ENCODE data around the gene PLXNA4.

The PLXNA4 gene

DNA sequence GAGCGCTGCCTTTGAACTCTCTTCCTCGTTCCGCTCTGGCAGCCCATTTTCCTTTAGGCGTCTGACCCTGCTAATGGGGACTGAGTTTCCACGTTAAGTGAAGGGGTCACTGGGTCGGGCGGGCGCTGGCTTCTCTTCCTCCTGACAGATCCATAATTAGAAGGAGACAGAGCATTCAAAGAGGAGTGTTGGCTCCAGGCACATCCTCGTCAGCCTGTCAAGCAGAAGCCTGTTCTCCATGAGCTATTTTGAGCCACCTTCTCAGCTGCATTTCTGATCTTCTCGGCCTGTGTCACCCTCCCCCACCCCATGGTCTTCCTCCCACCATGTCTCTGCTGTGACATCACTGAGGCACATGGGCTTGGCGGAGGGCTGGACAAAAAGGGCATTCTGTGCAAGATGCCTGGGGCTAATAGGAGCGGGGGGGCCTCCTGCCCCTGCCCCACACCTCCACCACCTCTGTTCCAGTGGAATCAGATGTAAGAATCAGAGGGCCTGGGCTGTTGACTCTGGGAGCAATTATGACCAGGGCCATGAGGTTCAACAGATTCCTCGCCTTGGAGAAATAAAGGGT, 248.1 kb downstream of the PLXNA4 start:
- Histone ChIP-seq H3K27me3 (ENCODE audit: low read length) (no peaks in the 10 kb centered on the region), H3K27ac (ENCODE audit: low read depth, low read length) (no peak overlapping the region), H2AFZ (ENCODE audit: low read depth, low read length, severe bottlenecking) (no peak overlapping the region), H3K4me2 (ENCODE audit: low read depth, low read length, poor library complexity, severe bottlenecking) (no peak overlapping the region), H3K79me2 (ENCODE audit: insufficient read depth, low read length) (no peaks in the 10 kb centered on the region), H3K9ac (ENCODE audit: low read length) (no peak overlapping the region), H3K9me2 (replicated peaks; ENCODE audit: insufficient read depth, low read length) (no peaks in the 10 kb centered on the region), H3F3A (ENCODE audit: insufficient read depth) (no peaks in the 10 kb centered on the region), H3K9me3 (ENCODE audit: insufficient read depth, low read length) (no peaks in the 10 kb centered on the region), H3K36me3 (ENCODE audit: low read length) (no peaks in the 10 kb centered on the region), H3K4me3 (ENCODE audit: insufficient read depth, low read length, poor library complexity, severe bottlenecking) (no peak overlapping the region), H4K20me1 (ENCODE audit: low read depth, low read length) (no peaks in the 10 kb centered on the region)
- TF ChIP-seq, protein P1, sequence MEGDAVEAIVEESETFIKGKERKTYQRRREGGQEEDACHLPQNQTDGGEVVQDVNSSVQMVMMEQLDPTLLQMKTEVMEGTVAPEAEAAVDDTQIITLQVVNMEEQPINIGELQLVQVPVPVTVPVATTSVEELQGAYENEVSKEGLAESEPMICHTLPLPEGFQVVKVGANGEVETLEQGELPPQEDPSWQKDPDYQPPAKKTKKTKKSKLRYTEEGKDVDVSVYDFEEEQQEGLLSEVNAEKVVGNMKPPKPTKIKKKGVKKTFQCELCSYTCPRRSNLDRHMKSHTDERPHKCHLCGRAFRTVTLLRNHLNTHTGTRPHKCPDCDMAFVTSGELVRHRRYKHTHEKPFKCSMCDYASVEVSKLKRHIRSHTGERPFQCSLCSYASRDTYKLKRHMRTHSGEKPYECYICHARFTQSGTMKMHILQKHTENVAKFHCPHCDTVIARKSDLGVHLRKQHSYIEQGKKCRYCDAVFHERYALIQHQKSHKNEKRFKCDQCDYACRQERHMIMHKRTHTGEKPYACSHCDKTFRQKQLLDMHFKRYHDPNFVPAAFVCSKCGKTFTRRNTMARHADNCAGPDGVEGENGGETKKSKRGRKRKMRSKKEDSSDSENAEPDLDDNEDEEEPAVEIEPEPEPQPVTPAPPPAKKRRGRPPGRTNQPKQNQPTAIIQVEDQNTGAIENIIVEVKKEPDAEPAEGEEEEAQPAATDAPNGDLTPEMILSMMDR (IDR thresholded peaks at IDR 0.05; ENCODE audit: insufficient read depth, low read length, poor library complexity, severe bottlenecking), result no peak
- no peak for TF ChIP-seq EZH2phosphoT487 (conservative IDR thresholded peaks at IDR 0.05; ENCODE audit: low read length)

DNA sequence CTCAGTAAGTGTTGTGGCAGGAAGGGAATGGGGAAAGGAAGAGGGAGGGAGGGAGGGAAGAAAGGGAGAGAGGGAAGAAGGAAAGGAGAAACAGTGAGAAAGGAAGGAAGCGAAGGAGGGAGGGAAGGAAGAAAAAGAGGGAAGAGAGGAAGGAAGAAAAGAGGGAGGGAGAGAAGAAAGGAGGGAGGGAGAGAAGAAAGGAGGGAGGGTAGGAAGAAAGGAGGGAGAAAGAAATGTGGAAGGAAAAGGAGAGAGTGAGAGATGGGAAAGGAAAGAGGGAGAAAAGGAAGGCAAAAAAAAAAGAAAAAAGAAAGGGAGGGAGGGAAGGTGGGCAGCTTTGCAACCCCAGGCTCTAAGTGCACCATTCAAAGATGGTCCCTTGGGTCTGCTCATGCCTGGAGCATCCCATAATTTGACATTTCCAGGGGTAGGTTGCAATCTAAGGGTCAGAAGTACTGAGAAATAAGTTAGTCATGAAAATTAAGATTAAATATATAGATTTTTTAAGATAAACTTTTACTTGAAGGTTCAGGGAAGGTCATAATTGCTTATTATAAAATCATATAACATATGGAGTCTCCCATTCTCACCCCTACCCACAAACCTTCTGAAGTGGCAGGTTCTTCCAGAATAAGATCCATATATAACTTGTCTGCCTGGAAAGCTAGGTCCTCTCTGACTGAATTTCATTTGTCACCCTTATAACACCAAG, 249.2 kb downstream of the PLXNA4 start:
- Histone ChIP-seq H3K4me2 (ENCODE audit: low read depth, low read length, poor library complexity, severe bottlenecking) (no peak overlapping the region), H3K4me3 (ENCODE audit: insufficient read depth, low read length, poor library complexity, severe bottlenecking) (no peak overlapping the region), H3K9ac (ENCODE audit: low read length) (no peak overlapping the region), H3K79me2 (ENCODE audit: insufficient read depth, low read length) (no peaks in the 10 kb centered on the region), H4K20me1 (ENCODE audit: low read depth, low read length) (no peaks in the 10 kb centered on the region), H3F3A (ENCODE audit: insufficient read depth) (no peaks in the 10 kb centered on the region), H3K27me3 (ENCODE audit: low read length) (no peaks in the 10 kb centered on the region), H3K9me2 (replicated peaks; ENCODE audit: insufficient read depth, low read length) (no peaks in the 10 kb centered on the region), H3K9me3 (ENCODE audit: insufficient read depth, low read length) (no peaks in the 10 kb centered on the region), H2AFZ (ENCODE audit: low read depth, low read length, severe bottlenecking) (no peak overlapping the region), H3K27ac (ENCODE audit: low read depth, low read length) (no peak overlapping the region), H3K36me3 (ENCODE audit: low read length) (no peaks in the 10 kb centered on the region)
- no peak for TF ChIP-seq EZH2phosphoT487 (conservative IDR thresholded peaks at IDR 0.05; ENCODE audit: low read length)
- TF ChIP-seq, protein P1 (IDR thresholded peaks at IDR 0.05; ENCODE audit: insufficient read depth, low read length, poor library complexity, severe bottlenecking), result no peak

DNA sequence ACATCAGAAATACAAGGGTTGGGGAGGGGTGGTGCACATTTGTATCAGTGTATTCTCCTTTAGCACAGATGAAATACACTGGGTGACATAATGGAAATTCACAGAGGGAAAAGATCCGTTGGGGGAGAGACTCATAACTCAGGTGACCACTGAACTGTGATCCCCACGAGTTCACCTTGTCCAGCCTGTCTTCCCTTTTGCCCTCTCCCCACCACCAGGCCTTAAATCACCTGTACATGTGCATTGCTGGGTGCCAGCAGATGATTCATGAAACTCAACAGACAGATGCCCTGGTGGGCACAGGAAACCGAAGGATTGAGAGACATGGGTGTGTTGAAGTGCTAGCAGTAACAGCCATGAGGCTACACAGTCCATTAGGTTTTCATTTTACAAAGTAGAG, 253.3 kb downstream of the PLXNA4 start:
- Histone ChIP-seq H3K9me2 (replicated peaks; ENCODE audit: insufficient read depth, low read length) (no peaks in the 10 kb centered on the region), H4K20me1 (ENCODE audit: low read depth, low read length) (no peaks in the 10 kb centered on the region), H3F3A (ENCODE audit: insufficient read depth) (no peaks in the 10 kb centered on the region), H3K27me3 (ENCODE audit: low read length) (no peaks in the 10 kb centered on the region), H3K36me3 (ENCODE audit: low read length) (no peaks in the 10 kb centered on the region), H3K27ac (ENCODE audit: low read depth, low read length) (no peak overlapping the region), H3K79me2 (ENCODE audit: insufficient read depth, low read length) (no peaks in the 10 kb centered on the region), H3K4me3 (ENCODE audit: insufficient read depth, low read length, poor library complexity, severe bottlenecking) (no peak overlapping the region), H3K9me3 (ENCODE audit: insufficient read depth, low read length) (no peaks in the 10 kb centered on the region), H2AFZ (ENCODE audit: low read depth, low read length, severe bottlenecking) (no peak overlapping the region), H3K9ac (ENCODE audit: low read length) (no peak overlapping the region), H3K4me2 (ENCODE audit: low read depth, low read length, poor library complexity, severe bottlenecking) (no peak overlapping the region)
- TF ChIP-seq, protein P1 (IDR thresholded peaks at IDR 0.05; ENCODE audit: insufficient read depth, low read length, poor library complexity, severe bottlenecking), result no peak
- TF ChIP-seq EZH2phosphoT487 (conservative IDR thresholded peaks at IDR 0.05; ENCODE audit: low read length), result no peak
